Loucy (cell line): ENCODE measurements around the gene CCDC127.

Source experiments
- H2AFZ ChIP-seq: fragments of 200-600 bp; sonication (generic); 2 replicates; pipeline ENCODE4 v1.6.0; 2016; ENCODE audit warnings: antibody characterized with exemption, mild to moderate bottlenecking, low read length, moderate library complexity
- H3F3A ChIP-seq: fragments of 200-600 bp; 2 replicates; pipeline ENCODE4 v1.6.0; 2016; ENCODE audit warnings: antibody characterized with exemption, low read depth, mild to moderate bottlenecking
- H3K27me3 ChIP-seq: fragments of 200-600 bp; sonication (generic); 2 replicates; pipeline ENCODE4 v1.6.1; 2014; ENCODE audit warnings: low read length, mild to moderate bottlenecking; ENCODE audit not compliant: insufficient read depth, poor library complexity, severe bottlenecking
- H3K36me3 ChIP-seq: fragments of 200-600 bp; sonication (generic); 2 replicates; pipeline ENCODE4 v1.6.1; 2016; ENCODE audit warnings: low read length; ENCODE audit not compliant: insufficient read depth
- H3K4me1 ChIP-seq: fragments of 200-600 bp; sonication (generic); 2 replicates; pipeline ENCODE4 v1.5.1; 2014; ENCODE audit warnings: low read length, mild to moderate bottlenecking; ENCODE audit not compliant: insufficient read depth, poor library complexity, severe bottlenecking
- H3K4me2 ChIP-seq: fragments of 200-600 bp; sonication (generic); 2 replicates; pipeline ENCODE4 v1.6.0; 2014; ENCODE audit warnings: antibody characterized with exemption, low read length, low read depth, mild to moderate bottlenecking; ENCODE audit not compliant: poor library complexity, severe bottlenecking
- H3K4me3 ChIP-seq: fragments of 200-600 bp; sonication (generic); 2 replicates; pipeline ENCODE4 v1.5.1; 2014; ENCODE audit warnings: low read length, mild to moderate bottlenecking, mixed read lengths; ENCODE audit not compliant: poor library complexity, severe bottlenecking
- H3K79me2 ChIP-seq: fragments of 200-600 bp; sonication (generic); 2 replicates; pipeline ENCODE4 v1.6.1; 2014; ENCODE audit warnings: low read length; ENCODE audit not compliant: insufficient read depth
- H3K9ac ChIP-seq: fragments of 200-600 bp; sonication (generic); 2 replicates; pipeline ENCODE4 v1.6.0; 2014; ENCODE audit warnings: mild to moderate bottlenecking, low read depth, low read length, moderate library complexity; ENCODE audit not compliant: poor library complexity, severe bottlenecking
- H3K9me2 ChIP-seq: fragments of 200-600 bp; sonication (generic); replicated peaks from 2 replicates; pipeline ENCODE4 v1.6.1; 2016; ENCODE audit warnings: low read depth, low read length, mixed read lengths
- H3K9me3 ChIP-seq: fragments of 200-600 bp; sonication (generic); 2 replicates; pipeline ENCODE4 v1.6.1; 2014; ENCODE audit warnings: mild to moderate bottlenecking, antibody characterized with exemption, low read length, low read depth; ENCODE audit not compliant: insufficient read depth
- H4K20me1 ChIP-seq: fragments of 200-600 bp; sonication (generic); 2 replicates; pipeline ENCODE4 v1.6.0; 2014; ENCODE audit warnings: antibody characterized with exemption, low read length, mild to moderate bottlenecking; ENCODE audit not compliant: insufficient read depth, poor library complexity, severe bottlenecking
- CTCF ChIP-seq: fragments of 200-600 bp; sonication (generic); conservative IDR thresholded peaks from 2 replicates; pipeline ENCODE4 v1.5.1; 2014; ENCODE audit warnings: mild to moderate bottlenecking, antibody characterized with exemption, low read length
- EZH2phosphoT487 ChIP-seq: fragments of 200-600 bp; IDR thresholded peaks from 2 replicates; pipeline ENCODE4 v1.6.1; 2018; ENCODE audit warnings: antibody characterized with exemption, mild to moderate bottlenecking, moderate library complexity, borderline replicate concordance

Gene CCDC127

GRCh38 chr5:196350-196749 is 21.6 kb downstream of the CCDC127 start:
- no peaks in the 10 kb centered on the region for H3K9me2 ChIP-seq
- no peak overlapping the region for H3K9ac ChIP-seq
- no peaks in the 10 kb centered on the region for H3K36me3 ChIP-seq
- H3K4me1 ChIP-seq: peaks cover 16% of the 10 kb centered on the region
- no peak for TF ChIP-seq CTCF
- TF ChIP-seq EZH2phosphoT487: no peak
- H3K4me3 ChIP-seq: no peak overlapping the region
- H3K27me3 ChIP-seq: no peaks in the 10 kb centered on the region
- no peaks in the 10 kb centered on the region for H3K79me2 ChIP-seq
- no peak overlapping the region for H2AFZ ChIP-seq
- H4K20me1 ChIP-seq: no peaks in the 10 kb centered on the region
- H3F3A ChIP-seq: no peaks in the 10 kb centered on the region
- no peaks in the 10 kb centered on the region for H3K9me3 ChIP-seq
- no peak overlapping the region for H3K4me2 ChIP-seq

GRCh38 chr5:195401-196160 is 22.4 kb downstream of the CCDC127 start:
- Histone ChIP-seq H2AFZ (no peak overlapping the region), H3K79me2 (no peaks in the 10 kb centered on the region), H4K20me1 (no peaks in the 10 kb centered on the region), H3K9me2 (no peaks in the 10 kb centered on the region), H3K9me3 (no peaks in the 10 kb centered on the region), H3K27me3 (no peaks in the 10 kb centered on the region), H3K4me1 (peaks cover 19% of the 10 kb centered on the region), H3F3A (no peaks in the 10 kb centered on the region), H3K36me3 (no peaks in the 10 kb centered on the region), H3K4me3 (no peak overlapping the region), H3K9ac (peak overlapping the region; percentile 8), H3K4me2 (no peak overlapping the region)
- peak; percentile 11; the same call in 1 of the 2 replicates for TF ChIP-seq CTCF
- no peak for TF ChIP-seq EZH2phosphoT487

GRCh38 chr5:194603-195209 is 23.2 kb downstream of the CCDC127 start:
- H3K9ac ChIP-seq: no peak overlapping the region
- H3K79me2 ChIP-seq: no peaks in the 10 kb centered on the region
- H3K9me2 ChIP-seq: no peaks in the 10 kb centered on the region
- no peak overlapping the region for H2AFZ ChIP-seq
- H3K4me2 ChIP-seq: no peak overlapping the region
- H3K27me3 ChIP-seq: no peaks in the 10 kb centered on the region
- no peaks in the 10 kb centered on the region for H4K20me1 ChIP-seq
- no peak overlapping the region for H3K4me3 ChIP-seq
- no peaks in the 10 kb centered on the region for H3K36me3 ChIP-seq
- H3F3A ChIP-seq: no peaks in the 10 kb centered on the region
- no peak for TF ChIP-seq CTCF
- peaks cover 27% of the 10 kb centered on the region for H3K4me1 ChIP-seq
- H3K9me3 ChIP-seq: no peaks in the 10 kb centered on the region
